SK-N-SH (cell line): ENCODE results near the gene HDAC7. TPM values are rescaled to one million over a fixed set of nuclear protein-coding genes. Genes with fewer than 3 reads are reported as not detected.

Experiments
- CTCF ChIA-PET: fragments of 300-600, 350-600 bp; formaldehyde crosslinking; extraction: SDS; loops from one replicate; lab custom pipeline; 2021; lab: Yijun Ruan, JAX
- POLR2A ChIA-PET: fragments of 350-600 bp; sonication (Branson Sonifier 250); formaldehyde crosslinking; extraction: SDS; loops from one replicate; lab custom pipeline; 2020; ENCODE audit warnings: antibody characterized with exemption, inconsistent platforms; lab: Yijun Ruan, JAX
- DNase-seq: peaks from one replicate; pipeline ENCODE4 v3.0.0; 2012
- H2AFZ ChIP-seq: fragments of 200-600 bp; sonication (generic); 2 replicates; pipeline ENCODE4 v1.8.1; 2016; ENCODE audit warnings: antibody characterized with exemption, mild to moderate bottlenecking, low read depth
- H3F3A ChIP-seq: fragments of 200-600 bp; sonication (generic); replicated peaks from 2 replicates; pipeline ENCODE3; 2016; ENCODE audit warnings: antibody characterized with exemption, mild to moderate bottlenecking; ENCODE audit not compliant: insufficient read depth
- H3K27ac ChIP-seq, 2 experiments: fragments of 200-500 bp in 1 of 2; fragments of 200-600 bp in 1 of 2; sonication (Bioruptor generic) in 1 of 2; sonication (generic), shearing (Covaris generic) in 1 of 2; 2 replicates each; pipeline versions ENCODE4 v1.5.1 to v1.6.1; 2014 to 2016; ENCODE audit warnings: low read depth in 2 of 2, inconsistent platforms in 1 of 2, low read length in 1 of 2, mild to moderate bottlenecking in 1 of 2, mixed read lengths in 1 of 2
- H3K27me3 ChIP-seq: fragments of 200-600 bp; sonication (generic), shearing (Covaris generic); 2 replicates; pipeline ENCODE4 v1.6.1; 2016; ENCODE audit warnings: mixed run types; ENCODE audit not compliant: insufficient read depth
- H3K36me3 ChIP-seq, 2 experiments: fragments of 200-500 bp in 1 of 2; fragments of 200-600 bp in 1 of 2; sonication (Bioruptor generic) in 1 of 2; sonication (generic) in 1 of 2; replicated peaks in 1 of 2; 2 replicates each; pipeline versions ENCODE3 to v1.5.1; 2014 to 2016; ENCODE audit warnings: low read length in 1 of 2, mild to moderate bottlenecking in 1 of 2; ENCODE audit not compliant: insufficient read depth in 2 of 2, control insufficient read depth in 1 of 2
- H3K4me1 ChIP-seq, 2 experiments: fragments of 200-500 bp in 1 of 2; fragments of 200-600 bp in 1 of 2; sonication (Bioruptor generic) in 1 of 2; sonication (generic), shearing (Covaris generic) in 1 of 2; 2 replicates each; pipeline versions ENCODE4 v1.5.1 to v1.6.1; 2014 to 2016; ENCODE audit warnings: low read depth in 1 of 2, low read length in 1 of 2, mixed run types in 1 of 2; ENCODE audit not compliant: insufficient read depth in 2 of 2, control insufficient read depth in 1 of 2
- H3K4me2 ChIP-seq: fragments of 200-600 bp; sonication (generic), shearing (Covaris generic); 2 replicates; pipeline ENCODE4 v1.6.1; 2017; ENCODE audit warnings: mixed run types
- H3K4me3 ChIP-seq, 2 experiments: fragments of 200-500 bp in 1 of 2; fragments of 200-600 bp in 1 of 2; sonication (Bioruptor generic) in 1 of 2; sonication (generic), shearing (Covaris generic) in 1 of 2; 2 replicates each; pipeline versions ENCODE4 v1.5.1 to v1.8.1; 2014 to 2016; ENCODE audit warnings: low read depth in 2 of 2, inconsistent platforms in 1 of 2, low read length in 1 of 2, mild to moderate bottlenecking in 1 of 2, mixed read lengths in 1 of 2, moderate library complexity in 1 of 2
- H3K79me2 ChIP-seq: fragments of 200-600 bp; sonication (generic); 2 replicates; pipeline ENCODE4 v1.8.1; 2017; ENCODE audit warnings: mild to moderate bottlenecking; ENCODE audit not compliant: insufficient read depth
- H3K9ac ChIP-seq: fragments of 200-600 bp; sonication (generic); 2 replicates; pipeline ENCODE4 v1.6.1; 2017; ENCODE audit warnings: mixed run types
- H3K9me2 ChIP-seq: fragments of 200-600 bp; sonication (generic); 2 replicates; pipeline ENCODE4 v1.6.1; 2017; ENCODE audit warnings: mixed run types
- H3K9me3 ChIP-seq: fragments of 200-600 bp; sonication (generic); 2 replicates; pipeline ENCODE4 v1.6.1; 2017; ENCODE audit warnings: mixed run types, mild to moderate bottlenecking, moderate library complexity
- H4K20me1 ChIP-seq: fragments of 200-600 bp; sonication (generic); 2 replicates; pipeline ENCODE4 v1.6.1; 2017; ENCODE audit warnings: mild to moderate bottlenecking, mixed run types; ENCODE audit not compliant: insufficient read depth
- ELF1 ChIP-seq: IDR thresholded peaks from 2 replicates; pipeline ENCODE4 v1.4.0; 2012
- EP300 ChIP-seq, 2 experiments: IDR thresholded peaks; 2 replicates each; pipeline versions ENCODE4 v1.4.0 to v1.6.1; 2012; ENCODE audit warnings: borderline replicate concordance in 1 of 2, low read depth in 1 of 2, low read length in 1 of 2
- EZH2phosphoT487 ChIP-seq: fragments of 200-600 bp; sonication (generic); IDR thresholded peaks from 2 replicates; pipeline ENCODE4 v1.6.1; 2017; ENCODE audit warnings: low read depth, mixed run types, mild to moderate bottlenecking, antibody characterized with exemption, moderate library complexity, borderline replicate concordance
- GABPA ChIP-seq: IDR thresholded peaks from 2 replicates; pipeline ENCODE4 v1.4.0; 2012; ENCODE audit warnings: low read depth, mild to moderate bottlenecking
- IRF3 ChIP-seq: fragments of 150-350 bp; IDR thresholded peaks from 2 replicates; pipeline ENCODE4 v1.6.1; 2016; ENCODE audit warnings: mild to moderate bottlenecking, low read depth, low read length
- MAX ChIP-seq: IDR thresholded peaks from 2 replicates; pipeline ENCODE4 v1.4.0; 2012; ENCODE audit warnings: low read depth
- NFIC ChIP-seq: IDR thresholded peaks from 2 replicates; pipeline ENCODE4 v1.4.0; 2012; ENCODE audit warnings: borderline replicate concordance
- RAD21 ChIP-seq: IDR thresholded peaks from 2 replicates; pipeline ENCODE4 v1.6.1; 2012; ENCODE audit warnings: mild to moderate bottlenecking, low read length
- REST ChIP-seq: IDR thresholded peaks from 2 replicates; pipeline ENCODE4 v1.6.1; 2012; ENCODE audit warnings: mild to moderate bottlenecking, low read depth, low read length, moderate library complexity
- RFX5 ChIP-seq: IDR thresholded peaks from 2 replicates; pipeline ENCODE4 v1.6.1; 2012; ENCODE audit warnings: mild to moderate bottlenecking, improper control_type of control experiment, low read length
- SIN3A ChIP-seq: IDR thresholded peaks from 2 replicates; pipeline ENCODE4 v1.6.1; 2012; ENCODE audit warnings: low read depth, mild to moderate bottlenecking, low read length, moderate library complexity, borderline replicate concordance
- TEAD4 ChIP-seq: IDR thresholded peaks from 2 replicates; pipeline ENCODE4 v1.4.0; 2012; ENCODE audit warnings: mild to moderate bottlenecking, borderline replicate concordance; ENCODE audit not compliant: insufficient read depth
- USF1 ChIP-seq: IDR thresholded peaks from 2 replicates; pipeline ENCODE4 v1.4.0; 2012; ENCODE audit warnings: low read depth, borderline replicate concordance
- WGBS: methylation state at CpG from one replicate; pipeline ENCODE4 v1.1.6; 2017; ENCODE audit warnings: low lambda C conversion rate; 5-methylcytosine and 5-hydroxymethylcytosine counted together
- polyA plus RNA-seq, 3 experiments: library from polyadenylated mRNA; depleted of rRNA; stranded (reverse); fragments of >200 nt; gene quantifications; 2 replicates each; pipeline ENCODE4 v1.2.3, GENCODE V29; 2012
- TF ChIP-seq, protein P1 (sequence below): fragments of 150-350 bp; IDR thresholded peaks from 2 replicates; pipeline ENCODE4 v1.6.1; 2017; ENCODE audit warnings: antibody characterized with exemption, low read length, low read depth, borderline replicate concordance

The HDAC7 gene
- polyA plus RNA-seq, 1 of the 3 experiments (the other 2 are of a cell fraction): 51.0 TPM

DNA sequence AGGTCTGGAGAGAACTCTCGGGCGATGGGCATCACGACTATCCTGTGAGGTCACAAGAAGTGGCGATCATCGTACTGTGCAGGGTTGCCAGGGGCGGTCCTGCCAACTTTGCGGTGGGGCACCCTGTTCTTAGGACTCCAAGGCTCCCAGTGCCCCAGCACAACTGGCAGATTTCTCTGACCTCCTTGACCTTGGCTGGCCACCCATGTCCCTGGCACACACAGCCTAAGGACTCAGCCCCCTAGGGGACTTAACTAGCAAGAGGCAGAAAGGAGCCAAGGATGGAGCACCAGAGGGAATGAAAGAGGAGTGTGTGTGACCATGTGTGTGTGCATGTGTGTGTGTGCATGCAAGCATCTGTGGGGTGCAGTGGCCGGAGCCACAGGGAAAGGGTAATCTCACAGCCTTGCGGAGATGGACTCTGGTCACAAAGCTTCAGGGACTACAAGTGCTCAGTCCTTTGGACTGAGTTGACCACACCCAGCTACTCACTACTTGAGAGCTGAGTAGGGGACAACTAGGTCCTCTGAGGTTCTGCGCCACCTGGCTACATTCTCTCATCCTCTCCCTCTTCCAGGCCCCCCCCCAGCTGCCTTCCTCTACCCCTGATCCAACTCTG, 32.9 kb downstream of the HDAC7 start:
- H3K79me2 ChIP-seq: no peaks in the 10 kb centered on the region
- H3K4me3 ChIP-seq: no peak overlapping the region
- H3K9me3 ChIP-seq: no peaks in the 10 kb centered on the region
- ChIA-PET POLR2A (no interaction called here), CTCF (interaction anchor here (1.0 to 22.9 kb wide), 5 partner anchors 9 to 71 kb away, joined by 3 to 458 read pairs (median 7); no protein-coding TSS in a partner anchor)
- H3F3A ChIP-seq: peaks cover 9% of the 10 kb centered on the region
- WGBS: 86% methylated on average over 5 of the region's 10 CpGs
- no peak overlapping the region for H2AFZ ChIP-seq
- H3K9me2 ChIP-seq: no peaks in the 10 kb centered on the region
- no peak for DNase-seq
- no peak overlapping the region for H3K27ac ChIP-seq
- no peaks in the 10 kb centered on the region for H3K27me3 ChIP-seq
- H3K4me1 ChIP-seq: peaks cover 0 to 5% of the 10 kb centered on the region in 2 experiments; a peak in 1 of 4 replicates
- H3K36me3 ChIP-seq: peaks cover 36 to 88% of the 10 kb centered on the region in 2 experiments
- TF ChIP-seq RAD21: no peak
- TF ChIP-seq EZH2phosphoT487: no peak
- TF ChIP-seq EP300 (IDR thresholded peaks at IDR 0.05; ENCODE audit: borderline replicate concordance in 1 of 2, low read depth in 1 of 2, low read length in 1 of 2): no peak
- H3K4me2 ChIP-seq: no peak overlapping the region
- no peaks in the 10 kb centered on the region for H4K20me1 ChIP-seq
- no peak overlapping the region for H3K9ac ChIP-seq

GRCh38 chr12:47785887-47786661, 33.6 kb downstream of the HDAC7 start:
- peaks cover 36 to 83% of the 10 kb centered on the region in 2 experiments for H3K36me3 ChIP-seq
- H3K27ac ChIP-seq: no peak overlapping the region
- H4K20me1 ChIP-seq: no peaks in the 10 kb centered on the region
- ChIA-PET POLR2A (no interaction called here), CTCF (interaction anchor here (1.0 to 22.9 kb wide), 6 partner anchors 9 to 71 kb away, joined by 3 to 458 read pairs (median 6); no protein-coding TSS in a partner anchor)
- no peak overlapping the region for H3K4me2 ChIP-seq
- H3K9me2 ChIP-seq: no peaks in the 10 kb centered on the region
- no peak overlapping the region for H2AFZ ChIP-seq
- no peaks in the 10 kb centered on the region for H3K9me3 ChIP-seq
- peaks cover 0 to 5% of the 10 kb centered on the region in 2 experiments; a peak in 1 of 4 replicates for H3K4me1 ChIP-seq
- TF ChIP-seq NFIC (no peak), RFX5 (no peak), USF1 (no peak), IRF3 (no peak), TEAD4 (no peak), GABPA (no peak), EZH2phosphoT487 (no peak), REST (no peak), MAX (no peak), ELF1 (no peak), EP300 (IDR thresholded peaks at IDR 0.05; ENCODE audit: borderline replicate concordance in 1 of 2, low read depth in 1 of 2, low read length in 1 of 2) (no peak), SIN3A (no peak)
- TF ChIP-seq, protein P1, sequence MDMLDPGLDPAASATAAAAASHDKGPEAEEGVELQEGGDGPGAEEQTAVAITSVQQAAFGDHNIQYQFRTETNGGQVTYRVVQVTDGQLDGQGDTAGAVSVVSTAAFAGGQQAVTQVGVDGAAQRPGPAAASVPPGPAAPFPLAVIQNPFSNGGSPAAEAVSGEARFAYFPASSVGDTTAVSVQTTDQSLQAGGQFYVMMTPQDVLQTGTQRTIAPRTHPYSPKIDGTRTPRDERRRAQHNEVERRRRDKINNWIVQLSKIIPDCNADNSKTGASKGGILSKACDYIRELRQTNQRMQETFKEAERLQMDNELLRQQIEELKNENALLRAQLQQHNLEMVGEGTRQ: no peak
- no peak overlapping the region for H3K9ac ChIP-seq
- peaks cover 10% of the 10 kb centered on the region for H3F3A ChIP-seq
- H3K27me3 ChIP-seq: no peaks in the 10 kb centered on the region
- WGBS: 98% methylated on average over 8 of the region's 11 CpGs
- DNase-seq: no peak
- H3K4me3 ChIP-seq: no peak overlapping the region
- H3K79me2 ChIP-seq: no peaks in the 10 kb centered on the region
